Stimulated activated CD4-positive, alpha-beta T cell treated with anti-CD3 and anti-CD28 coated beads, Interleukin-12 subunit alpha, Interleukin-12 subunit beta, amount 100 ng/mL, for 48 hours (primary cell): ENCODE results near the gene C3orf70.
"Not testable (repeated sequence)": the region's sequence is repeated elsewhere in the genome, so short reads cannot be mapped to it uniquely, and the experiment has no call there.

Experiments used
- DNase-seq, 3 donors: peaks; one replicate each; pipeline ENCODE4 v3.0.0-alpha.2; 2020; ENCODE audit warnings: low read depth in 2 of 3, low spot score in 1 of 3

Gene C3orf70

DNA sequence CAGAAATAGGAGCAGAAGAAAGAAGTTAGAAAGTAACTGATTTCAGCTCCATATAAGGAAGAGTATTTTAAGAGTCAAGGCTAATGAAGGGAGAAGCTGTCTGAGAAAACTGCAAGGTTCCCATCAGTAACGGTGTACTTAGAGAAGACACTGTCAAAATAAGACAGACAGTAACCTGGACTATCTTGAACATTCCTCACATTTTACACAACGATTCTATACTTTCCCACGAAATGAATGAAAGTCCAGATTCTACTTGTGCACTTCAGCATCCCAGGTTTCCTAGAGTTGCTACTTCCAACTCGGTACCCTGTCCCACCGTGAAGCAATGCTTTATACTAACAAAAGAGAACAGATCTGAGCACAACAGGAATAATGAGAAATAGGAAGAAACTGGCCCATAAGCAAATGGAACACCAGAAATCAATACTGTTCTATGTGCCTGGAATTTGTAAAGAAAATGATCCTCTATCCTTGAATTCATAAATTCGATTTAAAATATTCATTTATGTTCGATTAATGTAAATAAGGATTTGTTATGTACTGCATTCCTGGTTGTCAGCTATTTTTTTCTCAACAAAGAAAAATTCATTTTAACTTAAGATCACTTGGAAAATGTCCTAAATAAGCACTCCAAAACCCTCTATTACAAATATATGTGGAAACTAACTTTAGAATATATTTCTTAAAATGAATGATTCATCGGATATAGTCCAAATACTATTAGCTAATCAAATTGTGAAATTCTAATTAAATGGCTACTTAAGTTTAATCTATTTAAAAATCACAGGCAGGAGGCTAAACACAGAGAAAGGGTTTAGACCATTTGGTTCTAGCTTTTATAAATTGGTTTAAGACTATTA, 1.5 kb downstream of the C3orf70 start:
- DNase-seq: no peak

- no peak for DNase-seq
Observed at GRCh38 chr3:185150561-185150960, 2.3 kb downstream of the C3orf70 start.

GRCh38 chr3:185149591-185149990, 3.3 kb downstream of the C3orf70 start:
- DNase-seq: no peak

DNA sequence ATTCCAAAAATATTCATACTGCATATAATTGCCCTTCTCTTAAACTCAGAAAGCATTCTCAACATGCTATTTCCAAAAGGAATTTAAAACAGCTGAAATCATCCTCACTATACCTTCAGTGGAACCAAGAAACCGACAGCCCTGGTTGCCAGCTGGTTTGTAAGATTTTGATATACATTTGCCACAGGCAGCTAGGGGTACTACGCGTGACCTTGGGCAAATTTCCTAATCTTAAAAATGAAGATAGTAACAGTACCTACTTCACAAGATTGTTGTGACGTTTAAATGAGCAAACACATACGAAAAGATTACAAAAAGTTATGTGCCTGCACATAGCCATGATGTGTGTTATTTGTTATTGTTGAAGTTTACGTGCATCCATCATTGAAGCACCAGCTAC, 7.3 kb downstream of the C3orf70 start:
- no peak for DNase-seq

- DNase-seq: no peak
Observed at GRCh38 chr3:185144784-185145183, 8.1 kb downstream of the C3orf70 start.

DNA sequence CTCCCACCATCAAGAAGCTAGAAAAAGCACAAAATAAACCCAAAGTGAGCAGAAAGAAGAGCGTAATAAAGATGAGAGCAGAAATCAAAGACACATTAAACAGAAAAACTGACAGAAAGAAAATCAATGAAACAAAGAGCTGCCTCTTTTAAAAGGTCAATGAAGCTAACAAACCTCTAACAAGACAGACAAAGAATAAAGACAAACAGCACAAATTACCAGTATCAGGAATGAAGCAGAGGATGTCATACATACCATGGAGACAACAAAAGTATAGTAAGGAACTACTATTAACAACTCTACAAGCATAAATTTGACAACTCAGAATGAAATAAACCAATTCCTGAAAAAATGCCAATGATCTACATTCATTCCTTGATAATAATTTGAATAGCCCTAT, 15.0 kb downstream of the C3orf70 start:
- no peak for DNase-seq

DNA sequence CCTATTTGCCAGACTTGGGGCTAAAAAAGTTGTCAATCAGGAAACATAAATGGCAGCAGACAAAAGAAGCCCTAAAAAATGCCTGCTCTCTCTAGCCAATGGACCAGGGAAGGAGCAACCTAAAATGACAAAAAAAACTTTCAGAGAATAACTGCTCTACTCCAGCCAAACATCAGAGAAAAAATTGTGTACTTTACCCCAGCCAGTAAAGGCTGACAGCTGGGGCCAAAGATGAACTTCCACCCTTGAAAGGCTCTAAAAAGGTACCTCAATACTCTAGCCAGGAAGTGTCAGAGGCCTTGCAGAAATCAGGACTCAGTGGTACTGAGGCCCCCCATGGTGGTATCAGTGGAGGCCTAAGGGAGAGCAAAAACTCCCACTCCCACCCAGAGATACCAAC, 18.4 kb downstream of the C3orf70 start:
- no peak for DNase-seq

DNA sequence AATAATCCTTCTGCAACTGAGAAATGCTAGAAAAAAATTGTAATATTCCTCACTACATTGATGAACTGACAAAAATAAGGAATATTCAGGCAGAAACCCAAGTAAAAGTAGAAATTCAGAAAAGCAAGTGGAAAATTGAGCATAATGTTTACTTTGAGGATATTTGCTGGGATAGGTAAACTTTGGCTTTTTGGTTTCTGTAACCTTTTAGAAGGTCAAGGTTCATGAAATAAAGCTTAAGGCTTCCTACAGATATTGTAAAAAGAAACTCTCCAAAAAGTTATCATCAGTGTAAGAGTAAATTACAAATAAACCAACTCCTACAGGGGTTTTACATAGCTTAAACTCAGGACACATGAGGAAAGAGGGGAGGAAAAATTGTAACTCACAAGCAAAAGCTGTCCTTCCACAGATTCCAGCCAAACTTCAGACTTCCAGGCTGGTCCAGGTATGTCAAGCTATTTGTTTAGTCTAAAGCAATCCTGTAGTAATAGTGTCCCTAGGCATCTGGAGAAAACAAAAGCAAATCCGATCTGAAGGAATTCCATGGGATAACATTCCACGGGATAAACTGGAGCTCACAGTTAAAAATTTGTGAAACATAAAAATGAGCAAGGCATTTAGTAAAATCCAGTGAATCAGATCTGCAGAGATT, 21.1 kb downstream of the C3orf70 start:
- no peak for DNase-seq

- no peak for DNase-seq
Observed at GRCh38 chr3:185129083-185129482, 23.8 kb downstream of the C3orf70 start.

GRCh38 chr3:185126201-185126600, 26.7 kb downstream of the C3orf70 start:
- no peak for DNase-seq

- no peak for DNase-seq
Observed at GRCh38 chr3:185120126-185120525, 32.7 kb downstream of the C3orf70 start.

DNA sequence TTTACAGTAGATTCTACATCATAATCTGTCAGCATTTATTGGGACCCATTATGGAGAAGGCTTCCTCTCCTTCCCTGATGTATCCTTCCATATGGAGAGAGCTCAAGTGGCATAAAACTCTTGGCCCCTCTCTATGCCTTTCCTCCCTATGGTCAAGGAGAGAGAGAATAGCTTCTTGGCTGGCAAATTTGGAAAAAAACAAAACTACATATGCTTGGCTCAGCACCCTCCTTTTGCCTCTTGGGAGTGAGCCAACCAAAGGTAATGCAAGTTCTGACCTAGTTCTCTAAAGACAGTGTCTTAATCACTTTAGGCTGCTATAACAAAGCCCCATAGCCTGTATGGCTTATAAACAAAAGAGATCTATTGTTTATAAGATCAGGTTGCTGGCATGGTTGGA, 37.5 kb downstream of the C3orf70 start:
- no peak for DNase-seq

DNA sequence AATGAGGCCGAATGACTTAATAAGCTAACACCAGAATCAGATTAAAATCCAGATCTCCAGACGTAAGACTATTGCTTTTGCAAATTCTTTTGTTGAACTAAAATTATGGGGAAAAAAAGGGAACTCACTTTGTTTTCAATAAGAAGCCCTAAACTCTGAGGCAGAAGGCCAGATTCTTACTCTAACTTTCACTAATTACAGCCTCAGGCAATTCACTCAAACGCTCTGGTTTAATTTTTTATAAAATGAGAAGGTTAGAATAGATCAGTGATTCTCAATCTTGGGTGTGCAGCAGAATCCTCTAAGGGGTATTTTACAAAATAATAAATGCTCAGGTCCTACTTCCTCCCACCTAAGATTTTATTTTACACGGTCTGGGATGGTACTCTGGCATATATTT, 38.1 kb downstream of the C3orf70 start:
- no peak for DNase-seq

DNA sequence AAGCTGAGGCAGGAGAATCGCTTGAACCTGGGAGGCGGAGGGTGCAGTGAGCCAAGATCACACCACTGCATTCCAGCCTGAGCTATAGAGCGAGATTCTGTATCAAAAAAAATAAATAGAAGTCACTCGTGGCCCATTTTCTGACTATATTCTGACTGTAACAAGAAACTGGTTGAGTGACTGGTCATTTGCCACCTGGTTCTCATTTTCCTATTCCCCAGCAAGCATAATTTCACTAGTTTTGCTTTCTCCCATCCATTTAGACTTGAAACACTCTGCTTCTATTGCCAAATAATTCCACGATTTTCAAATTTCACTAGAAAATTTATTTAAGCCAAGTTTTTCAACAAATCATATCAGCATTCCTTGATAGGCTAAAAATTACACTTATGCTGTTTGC, 40.7 kb downstream of the C3orf70 start:
- DNase-seq: no peak

DNA sequence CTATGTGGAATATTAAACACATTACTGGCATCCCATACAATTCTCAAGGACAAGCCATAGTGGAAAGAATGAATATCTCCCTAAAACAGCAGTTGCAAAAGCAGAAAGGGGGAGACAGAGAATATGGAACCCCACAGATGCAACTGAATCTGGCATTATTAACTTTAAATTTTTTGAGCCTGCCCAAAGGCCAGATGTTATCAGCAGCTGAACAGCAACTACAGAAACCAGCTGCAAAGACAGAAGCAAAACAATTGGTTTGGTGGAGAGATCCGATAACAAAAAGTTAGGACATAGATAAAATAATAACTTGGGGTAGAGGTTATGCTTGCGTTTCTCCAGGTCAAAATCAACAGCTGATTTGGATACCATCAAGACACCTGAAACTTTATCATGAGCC, 43.8 kb downstream of the C3orf70 start:
- not testable (repeated sequence) for DNase-seq

DNA sequence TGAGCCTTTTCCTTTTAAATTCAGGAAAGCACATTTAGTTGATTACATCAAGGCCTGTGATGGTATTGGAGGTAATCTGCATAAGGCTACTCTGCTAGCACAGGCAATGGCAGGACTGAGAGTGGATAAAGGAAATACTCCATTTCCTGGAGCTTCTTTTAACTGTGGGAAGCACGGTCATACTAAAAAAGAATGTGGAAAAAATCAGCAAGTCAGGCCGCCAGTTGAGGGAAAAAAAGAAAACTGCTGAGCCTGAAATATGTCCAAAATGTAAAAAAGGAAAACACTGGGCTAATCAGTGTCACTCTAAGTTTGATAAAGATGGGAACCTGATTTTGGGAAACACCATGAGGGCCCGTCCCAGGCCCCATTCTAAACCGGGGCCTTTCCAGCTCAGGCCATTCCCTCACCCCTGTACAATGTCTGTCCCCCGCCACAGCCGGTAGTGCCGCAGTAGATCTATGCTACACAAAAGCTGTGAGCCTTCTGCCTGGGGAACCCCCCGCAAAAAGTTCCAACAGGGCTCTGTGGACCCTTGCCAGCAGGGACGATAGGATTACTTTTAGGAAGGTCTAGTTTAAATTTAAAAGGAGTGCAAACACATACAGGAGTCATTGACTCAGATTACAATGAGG, 46.5 kb downstream of the C3orf70 start:
- not testable (repeated sequence) for DNase-seq

GRCh38 chr3:185103359-185104127, 49.3 kb downstream of the C3orf70 start:
- DNase-seq: no peak

DNA sequence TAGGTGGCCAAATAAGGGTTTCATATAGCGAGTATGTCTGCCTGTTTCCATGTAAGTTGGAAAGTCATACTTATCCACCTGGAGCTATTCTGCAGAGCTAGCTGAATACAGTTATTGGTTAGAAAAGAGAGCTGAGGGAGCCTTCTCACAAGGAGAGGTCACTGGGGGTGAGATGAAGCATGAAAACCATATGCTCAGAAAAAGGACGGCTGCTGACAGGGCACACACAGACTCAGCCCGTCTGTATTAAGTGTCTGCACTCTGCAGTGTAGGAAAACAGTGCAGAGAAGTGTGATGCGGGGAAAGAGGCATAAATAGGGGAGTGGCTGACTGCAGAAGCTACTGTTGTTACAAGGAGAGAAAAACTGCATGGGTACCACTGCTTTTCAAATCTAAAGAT, 58.2 kb downstream of the C3orf70 start:
- no peak for DNase-seq

DNA sequence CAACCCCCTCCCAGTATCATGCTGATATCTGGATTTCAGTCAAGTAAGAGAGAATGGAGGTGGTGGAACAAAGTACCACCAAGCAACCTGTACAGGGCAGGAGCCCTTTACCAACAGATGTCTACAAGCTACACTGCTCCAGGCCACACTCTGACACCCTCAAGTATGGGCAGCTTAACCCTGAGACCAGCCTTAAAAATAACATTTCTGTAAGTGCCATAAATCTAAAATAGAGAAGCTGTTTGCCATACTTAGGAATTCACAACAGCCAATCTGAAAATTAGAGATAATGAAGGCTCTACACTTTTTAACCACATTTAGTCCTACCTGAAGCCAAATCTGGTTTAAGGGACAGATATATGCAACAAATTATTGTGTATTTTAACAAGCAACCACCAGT, 59.7 kb downstream of the C3orf70 start:
- DNase-seq: no peak

DNA sequence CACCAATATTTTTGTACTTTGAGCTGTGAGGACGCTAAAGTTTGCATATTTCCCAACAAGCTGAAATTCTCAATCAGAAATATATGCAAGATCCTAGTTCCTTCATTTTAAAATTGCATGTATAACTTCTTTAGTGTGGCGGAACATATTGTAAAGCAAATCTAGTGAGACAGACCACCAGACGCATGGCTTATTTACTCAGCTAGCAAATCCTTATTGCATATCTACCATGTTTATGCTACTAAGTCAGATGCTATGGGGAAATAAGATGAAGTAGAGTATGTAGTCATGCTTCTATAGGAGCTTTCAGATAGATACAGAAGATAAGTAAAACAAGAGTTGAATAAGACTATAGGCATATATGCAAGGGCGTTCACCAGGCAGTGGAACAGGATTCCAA, 62.0 kb downstream of the C3orf70 start:
- DNase-seq: no peak

DNA sequence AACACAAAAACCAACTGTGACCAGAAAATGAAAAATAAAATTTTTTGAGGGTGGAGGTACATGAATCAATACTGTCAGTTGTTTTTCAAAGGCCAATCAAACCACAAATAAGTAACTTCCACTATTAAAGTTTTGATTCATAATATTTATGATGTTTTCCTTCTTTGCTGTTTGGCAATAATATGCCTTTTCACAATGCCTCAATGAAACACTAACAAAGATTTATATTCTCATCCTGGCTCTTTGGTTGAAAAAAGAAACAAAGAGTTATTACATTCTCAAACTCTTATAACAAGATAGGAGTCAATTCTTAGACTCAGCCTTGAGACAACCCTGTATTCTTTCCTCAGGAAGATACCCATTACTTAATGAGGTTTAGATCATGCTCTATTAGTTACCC, 63.1 kb downstream of the C3orf70 start:
- no peak for DNase-seq

GRCh38 chr3:185089343-185089742, 63.5 kb downstream of the C3orf70 start:
- no peak for DNase-seq
